WI38 (cell line): ENCODE data around the gene LRG1.
"Not testable (repeated sequence)": the region's sequence is repeated elsewhere in the genome, so short reads cannot be mapped to it uniquely, and the experiment has no call there.

Experiments used
- H3K4me3 ChIP-seq: 2 replicates; pipeline ENCODE4 v1.5.1; 2011; ENCODE audit warnings: low read depth, mild to moderate bottlenecking, control low read depth, low read length
- TF ChIP-seq, protein P1 (sequence below): IDR thresholded peaks from 2 replicates; pipeline ENCODE4 v1.5.1; 2012; ENCODE audit warnings: low read depth, mild to moderate bottlenecking, control low read depth, low read length

The LRG1 gene

DNA sequence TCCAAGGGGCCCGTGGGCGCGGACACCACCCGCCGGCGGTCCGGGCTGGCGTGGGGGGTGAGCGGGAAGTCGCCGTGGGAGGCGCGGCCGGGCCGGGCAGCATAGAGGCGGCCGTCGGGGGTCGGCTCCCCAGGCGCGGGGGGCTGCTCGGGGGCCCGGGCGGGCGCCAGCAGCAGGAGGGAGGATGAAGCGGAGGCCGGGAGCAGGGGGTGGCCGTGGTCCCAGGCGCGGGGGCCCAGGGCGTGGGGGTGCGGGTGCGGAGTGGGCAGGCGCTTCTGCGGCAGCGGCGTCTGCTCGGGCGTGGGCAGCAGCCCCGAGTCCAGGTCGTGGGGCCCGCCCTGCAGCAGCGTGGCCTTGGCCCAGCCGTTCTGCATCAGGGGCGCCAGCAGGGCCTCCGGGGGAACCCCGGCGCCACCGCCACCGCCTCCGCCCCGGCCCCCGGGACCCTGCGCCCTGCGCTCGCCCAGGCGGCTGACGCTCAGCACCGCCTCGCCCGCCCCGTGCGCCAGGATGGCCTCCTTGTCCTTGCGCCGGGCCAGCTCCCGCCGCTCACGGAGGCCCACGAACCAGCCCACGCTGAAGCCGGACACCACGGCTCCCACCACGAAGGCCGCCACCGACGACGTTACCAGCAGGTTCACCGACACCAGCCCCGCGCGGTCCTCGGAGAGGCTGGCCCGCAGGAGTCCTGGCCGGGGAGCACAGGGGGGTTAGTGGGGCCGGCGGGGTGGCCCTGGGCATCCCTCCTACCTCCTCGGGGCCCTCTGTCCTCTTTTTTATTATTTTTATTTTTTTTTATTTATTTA is 4.2 kb upstream of the LRG1 start:
- H3K4me3 ChIP-seq: no peak overlapping the region
- TF ChIP-seq, protein P1, sequence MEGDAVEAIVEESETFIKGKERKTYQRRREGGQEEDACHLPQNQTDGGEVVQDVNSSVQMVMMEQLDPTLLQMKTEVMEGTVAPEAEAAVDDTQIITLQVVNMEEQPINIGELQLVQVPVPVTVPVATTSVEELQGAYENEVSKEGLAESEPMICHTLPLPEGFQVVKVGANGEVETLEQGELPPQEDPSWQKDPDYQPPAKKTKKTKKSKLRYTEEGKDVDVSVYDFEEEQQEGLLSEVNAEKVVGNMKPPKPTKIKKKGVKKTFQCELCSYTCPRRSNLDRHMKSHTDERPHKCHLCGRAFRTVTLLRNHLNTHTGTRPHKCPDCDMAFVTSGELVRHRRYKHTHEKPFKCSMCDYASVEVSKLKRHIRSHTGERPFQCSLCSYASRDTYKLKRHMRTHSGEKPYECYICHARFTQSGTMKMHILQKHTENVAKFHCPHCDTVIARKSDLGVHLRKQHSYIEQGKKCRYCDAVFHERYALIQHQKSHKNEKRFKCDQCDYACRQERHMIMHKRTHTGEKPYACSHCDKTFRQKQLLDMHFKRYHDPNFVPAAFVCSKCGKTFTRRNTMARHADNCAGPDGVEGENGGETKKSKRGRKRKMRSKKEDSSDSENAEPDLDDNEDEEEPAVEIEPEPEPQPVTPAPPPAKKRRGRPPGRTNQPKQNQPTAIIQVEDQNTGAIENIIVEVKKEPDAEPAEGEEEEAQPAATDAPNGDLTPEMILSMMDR: no peak

DNA sequence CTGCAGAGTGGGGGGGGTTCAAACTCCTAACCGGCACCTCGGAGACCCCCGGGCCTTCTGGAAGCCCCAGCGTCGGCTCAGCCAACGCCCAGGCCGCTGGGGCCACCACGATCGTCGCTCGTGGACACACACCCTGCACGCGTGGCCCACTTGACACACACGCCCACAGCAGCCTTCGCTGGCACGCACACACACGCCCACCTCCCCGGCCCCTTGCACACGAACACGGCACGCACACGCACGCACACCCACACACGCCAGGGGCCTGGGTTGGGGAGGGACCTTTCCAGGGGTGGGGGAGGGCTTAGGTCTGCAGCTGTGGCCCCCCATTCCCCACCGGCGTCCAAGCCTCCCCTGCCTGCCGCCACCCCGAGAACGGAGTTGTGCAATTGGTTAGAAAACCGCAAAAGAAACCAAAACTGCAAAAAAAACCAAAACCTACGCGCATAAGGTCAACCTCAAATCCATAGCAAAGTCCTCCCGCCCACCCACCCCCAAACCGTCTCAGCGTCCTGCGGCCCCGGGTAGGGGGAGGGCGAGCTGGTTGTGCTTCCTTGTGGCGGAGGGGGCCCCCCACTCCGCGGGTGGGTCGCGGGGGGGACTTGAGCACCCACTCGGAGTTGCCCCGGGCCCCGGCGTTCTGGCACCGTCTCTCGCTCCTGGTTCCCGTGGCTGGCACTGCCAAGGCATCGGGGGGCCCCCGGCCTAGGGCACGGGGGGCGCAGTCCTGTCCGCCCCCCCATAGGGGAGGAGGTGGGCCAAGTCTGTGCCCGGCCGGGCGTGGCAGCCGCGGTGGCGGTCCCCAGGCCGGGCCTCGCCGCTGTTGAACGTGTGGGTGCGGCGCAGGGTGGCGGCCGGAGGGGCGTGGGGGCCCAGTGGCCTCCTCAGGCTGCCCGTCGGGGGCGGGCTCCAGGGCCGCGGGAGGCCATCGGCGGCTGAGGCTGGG is 3.3 kb upstream of the LRG1 start:
- no peak overlapping the region for H3K4me3 ChIP-seq
- TF ChIP-seq, protein P1: no peak

DNA sequence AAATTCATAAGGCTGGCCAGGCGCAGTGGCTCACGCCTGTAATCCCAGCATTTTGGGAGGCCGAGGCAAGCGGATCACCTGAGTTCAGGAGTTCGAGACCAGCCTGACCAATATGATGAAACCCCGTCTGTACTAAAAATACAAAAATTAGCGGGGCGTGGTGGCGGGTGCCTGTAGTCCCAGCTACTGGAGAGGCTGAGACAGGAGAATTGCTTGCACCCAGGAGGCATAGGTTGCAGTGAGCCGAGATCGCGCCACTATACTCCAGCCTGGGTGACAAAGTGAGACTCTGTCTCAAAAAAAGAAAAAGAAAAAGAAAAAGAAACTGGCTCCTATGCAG is 1.9 kb upstream of the LRG1 start:
- H3K4me3 ChIP-seq: not testable (repeated sequence)

DNA sequence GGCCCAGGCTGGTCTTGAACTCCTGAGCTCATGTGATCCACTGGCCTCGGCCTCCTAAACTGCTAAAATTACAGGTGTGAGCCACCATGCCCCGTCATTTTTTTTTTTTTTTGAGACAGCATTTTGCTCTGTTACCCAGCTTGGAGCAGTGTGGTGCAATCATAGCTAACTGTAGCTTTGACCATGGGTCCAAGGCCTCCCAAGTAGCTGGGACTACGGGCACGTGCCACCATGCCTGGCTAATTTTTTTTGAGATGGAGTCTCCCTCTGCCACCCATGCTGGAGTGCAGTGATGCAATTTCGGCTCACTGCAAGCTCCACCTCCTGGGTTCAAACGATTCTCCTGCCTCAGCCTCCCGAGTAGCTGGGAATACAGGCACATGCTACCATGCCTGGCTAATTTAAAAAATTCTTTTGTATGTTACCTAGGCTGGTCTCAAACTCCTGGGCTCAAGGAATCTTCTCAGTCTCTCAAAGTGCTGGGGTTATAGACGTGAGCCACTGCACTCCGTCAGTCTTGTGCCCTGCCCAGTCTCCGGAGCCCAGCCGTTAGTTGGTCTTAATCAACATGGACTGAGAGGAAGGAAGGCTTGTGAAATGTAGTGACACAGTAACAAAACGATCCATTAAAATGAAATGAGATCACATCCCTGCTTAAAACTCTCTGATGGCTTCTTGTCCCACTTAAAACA is 1.4 kb upstream of the LRG1 start:
- H3K4me3 ChIP-seq: no peak overlapping the region
- TF ChIP-seq, protein P1: no peak

DNA sequence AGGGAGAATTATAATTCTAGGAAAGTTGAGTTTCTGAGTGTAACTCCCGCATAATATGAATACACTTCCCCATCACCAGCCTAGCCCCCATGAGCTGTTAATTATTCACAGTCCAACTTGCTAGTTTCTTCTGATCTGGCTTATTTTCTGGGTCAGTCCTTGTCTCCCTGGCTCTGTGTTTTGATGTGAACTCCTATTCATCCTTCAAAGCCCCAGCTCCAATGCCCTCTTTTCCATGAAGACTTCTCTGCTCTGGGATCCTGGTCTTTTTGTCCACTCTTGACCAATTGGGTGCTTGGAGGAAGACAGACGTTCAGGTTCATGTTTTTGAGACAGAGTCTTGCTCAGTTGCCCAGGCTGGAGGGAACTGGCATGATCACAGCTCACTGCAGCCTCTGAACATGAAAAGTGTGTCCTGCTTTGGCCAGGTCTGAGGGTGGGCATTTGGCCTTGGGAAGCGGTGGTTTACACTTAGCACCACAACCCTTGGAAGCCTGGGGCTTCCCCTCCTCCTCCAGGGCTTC is 605 bp downstream of the LRG1 start:
- TF ChIP-seq, protein P1: no peak
- H3K4me3 ChIP-seq: no peak overlapping the region

DNA sequence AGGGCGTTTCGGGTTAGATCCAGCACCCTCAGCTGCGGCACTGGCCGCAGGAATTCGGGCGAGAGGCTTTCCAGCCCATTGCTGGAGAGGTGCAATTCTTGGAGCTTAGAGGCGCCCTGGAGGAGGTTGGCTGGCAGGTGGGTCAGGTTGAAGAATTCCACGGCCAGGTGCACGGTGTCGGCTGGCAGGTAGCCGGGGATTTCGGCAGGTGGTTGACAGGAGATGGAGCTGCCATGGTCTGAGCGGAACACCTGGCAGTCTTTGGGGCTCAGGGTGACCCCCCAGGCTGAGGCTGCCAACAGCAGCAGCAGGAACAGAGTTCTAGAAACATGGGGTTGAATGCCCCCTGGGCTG is 1.3 kb downstream of the LRG1 start:
- TF ChIP-seq, protein P1: no peak
- H3K4me3 ChIP-seq: no peak overlapping the region

DNA sequence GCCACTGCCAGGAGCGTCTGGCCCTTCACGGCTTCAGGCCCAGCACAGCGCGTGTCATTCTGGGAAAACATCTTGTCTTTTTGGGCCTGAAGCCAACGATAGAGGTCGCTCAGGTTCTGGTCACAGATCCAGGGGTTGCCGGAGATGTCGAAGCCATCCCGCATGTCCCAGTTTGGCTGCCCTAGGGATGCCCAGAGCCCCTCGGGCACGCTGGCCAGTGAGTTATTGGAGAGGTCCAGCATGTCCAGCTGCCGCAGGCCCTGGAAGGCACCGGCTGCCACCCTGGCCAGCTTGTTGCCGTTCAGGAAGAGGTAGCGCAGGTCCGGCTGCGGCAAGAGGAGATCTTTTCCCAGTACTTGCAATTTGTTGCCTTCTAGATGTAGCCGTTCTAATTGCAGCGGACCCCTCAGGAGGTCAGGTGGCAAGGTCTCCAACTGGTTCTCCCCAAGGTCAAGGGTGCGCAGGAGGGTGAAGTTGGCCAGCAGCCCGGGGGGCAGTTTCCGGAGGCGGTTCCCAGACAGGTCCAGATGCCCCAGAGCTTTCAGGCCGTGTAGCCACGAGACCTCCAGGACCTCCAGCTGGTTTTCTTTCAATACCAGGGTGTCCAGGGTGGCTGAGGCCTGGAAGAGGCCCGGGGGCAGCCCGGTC is 1.8 kb downstream of the LRG1 start:
- TF ChIP-seq, protein P1: no peak
- no peak overlapping the region for H3K4me3 ChIP-seq
